Neural crest cell (in vitro differentiated cells): ENCODE data around the gene RFNG. TPM values are rescaled to one million over a fixed set of nuclear protein-coding genes. Genes with fewer than 3 reads are reported as not detected.

Source experiments
- DNase-seq: peaks from one replicate; pipeline ENCODE4 v3.0.0; 2021; ENCODE audit warnings: low read depth, mixed read lengths, low spot score
- H3K27ac Mint-ChIP-seq: one replicate; pipeline ENCODE4 v1.8.0; 2021; ENCODE audit warnings: mild to moderate bottlenecking, mixed read lengths; ENCODE audit not compliant: unreplicated experiment
- H3K27me3 Mint-ChIP-seq: 2 replicates; pipeline ENCODE4 v1.8.0; 2021; ENCODE audit warnings: low read depth, mild to moderate bottlenecking, mixed read lengths
- H3K36me3 Mint-ChIP-seq: 2 replicates; pipeline ENCODE4 v1.8.0; 2021; ENCODE audit warnings: low read depth, mild to moderate bottlenecking, mixed read lengths
- H3K4me1 Mint-ChIP-seq: 2 replicates; pipeline ENCODE4 v1.8.0; 2021; ENCODE audit warnings: mixed read lengths
- H3K4me3 Mint-ChIP-seq: one replicate; pipeline ENCODE4 v1.8.0; 2021; ENCODE audit warnings: mild to moderate bottlenecking, mixed read lengths
- H3K9me3 Mint-ChIP-seq: 2 replicates; pipeline ENCODE4 v1.8.0; 2021; ENCODE audit warnings: mixed read lengths
- total RNA-seq: library from RNA; stranded (reverse); gene quantifications from 2 replicates; pipeline ENCODE4 v1.2.1, GENCODE V29; 2021
- TF ChIP-seq, protein P1 (sequence below): fragments of 200-600 bp; sonication (generic); conservative IDR thresholded peaks from 2 replicates; pipeline ENCODE4 v1.5.0; 2021; ENCODE audit warnings: antibody characterized with exemption, mild to moderate bottlenecking

RFNG gene
- total RNA-seq, 1 donor from 2014 or later: 46.0 TPM

DNA sequence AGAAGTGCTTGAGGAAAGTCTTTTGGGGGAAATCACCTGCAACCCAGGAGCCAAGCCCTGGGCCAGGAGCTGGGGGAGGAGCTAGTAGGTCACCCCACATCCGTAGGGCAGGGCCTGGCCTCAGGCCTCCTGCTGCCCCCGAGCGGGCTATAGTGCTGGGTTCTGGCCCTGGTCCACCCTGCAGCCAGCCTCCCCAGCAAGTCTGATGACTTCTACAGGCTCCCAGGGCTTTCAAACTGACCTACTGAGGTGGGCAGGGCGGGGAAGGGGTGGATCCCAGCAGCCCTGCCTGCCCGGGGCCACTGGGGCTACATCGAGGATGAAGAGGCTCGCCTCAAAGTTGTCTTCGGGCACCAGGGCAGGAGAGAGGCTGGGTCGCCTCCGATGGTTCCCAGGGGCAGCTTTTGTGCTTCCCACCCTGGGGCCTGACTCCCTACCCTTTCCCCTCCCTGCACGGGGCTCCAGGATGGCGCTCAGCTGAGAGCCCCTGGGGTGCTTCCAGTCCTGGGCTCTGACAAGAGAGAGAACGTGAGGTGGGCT lies 33.9 kb downstream of the RFNG start:
- no peaks in the 10 kb centered on the region for H3K36me3 Mint-ChIP-seq
- TF ChIP-seq, protein P1, sequence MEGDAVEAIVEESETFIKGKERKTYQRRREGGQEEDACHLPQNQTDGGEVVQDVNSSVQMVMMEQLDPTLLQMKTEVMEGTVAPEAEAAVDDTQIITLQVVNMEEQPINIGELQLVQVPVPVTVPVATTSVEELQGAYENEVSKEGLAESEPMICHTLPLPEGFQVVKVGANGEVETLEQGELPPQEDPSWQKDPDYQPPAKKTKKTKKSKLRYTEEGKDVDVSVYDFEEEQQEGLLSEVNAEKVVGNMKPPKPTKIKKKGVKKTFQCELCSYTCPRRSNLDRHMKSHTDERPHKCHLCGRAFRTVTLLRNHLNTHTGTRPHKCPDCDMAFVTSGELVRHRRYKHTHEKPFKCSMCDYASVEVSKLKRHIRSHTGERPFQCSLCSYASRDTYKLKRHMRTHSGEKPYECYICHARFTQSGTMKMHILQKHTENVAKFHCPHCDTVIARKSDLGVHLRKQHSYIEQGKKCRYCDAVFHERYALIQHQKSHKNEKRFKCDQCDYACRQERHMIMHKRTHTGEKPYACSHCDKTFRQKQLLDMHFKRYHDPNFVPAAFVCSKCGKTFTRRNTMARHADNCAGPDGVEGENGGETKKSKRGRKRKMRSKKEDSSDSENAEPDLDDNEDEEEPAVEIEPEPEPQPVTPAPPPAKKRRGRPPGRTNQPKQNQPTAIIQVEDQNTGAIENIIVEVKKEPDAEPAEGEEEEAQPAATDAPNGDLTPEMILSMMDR: no peak
- DNase-seq: no peak
- peaks cover 3% of the 10 kb centered on the region for H3K27me3 Mint-ChIP-seq
- H3K4me3 Mint-ChIP-seq: peak overlapping the region; percentile 66
- H3K27ac Mint-ChIP-seq: no peak overlapping the region
- no peaks in the 10 kb centered on the region for H3K9me3 Mint-ChIP-seq
- H3K4me1 Mint-ChIP-seq: peaks cover 11% of the 10 kb centered on the region

DNA sequence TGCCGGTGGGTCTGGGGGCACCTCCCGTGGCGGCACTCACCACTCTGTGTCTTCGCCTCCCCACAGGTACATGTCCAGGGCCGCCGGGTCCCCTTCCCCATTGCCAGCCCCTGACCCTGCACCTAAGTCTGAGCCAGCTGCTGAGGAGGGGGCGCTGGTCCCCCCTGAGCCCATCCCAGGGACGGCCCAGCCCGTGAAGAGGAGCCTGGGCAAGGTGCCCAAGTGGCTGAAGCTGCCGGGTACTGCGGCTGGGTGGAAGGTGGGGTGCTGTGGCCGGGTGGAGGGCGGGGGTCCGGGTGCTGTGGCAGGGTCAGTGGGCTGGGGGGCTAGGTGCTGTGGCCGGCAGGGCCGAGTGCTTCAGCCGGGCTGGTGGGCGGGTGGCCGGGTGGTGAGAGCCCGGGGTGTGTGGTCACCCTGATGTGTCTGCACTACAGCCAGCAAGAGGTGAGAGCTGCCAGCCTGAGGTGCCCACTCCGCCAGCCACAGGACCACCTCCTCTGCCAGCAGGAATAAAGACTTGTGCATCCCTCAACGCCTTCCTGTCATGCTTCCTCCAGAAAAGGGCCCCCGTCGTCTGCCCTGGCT lies 34.6 kb downstream of the RFNG start:
- Mint-ChIP-seq H3K27ac (no peak overlapping the region), H3K9me3 (no peaks in the 10 kb centered on the region), H3K4me1 (peaks cover 12% of the 10 kb centered on the region), H3K4me3 (peak overlapping the region; percentile 66), H3K36me3 (no peaks in the 10 kb centered on the region), H3K27me3 (peaks cover 3% of the 10 kb centered on the region)
- TF ChIP-seq, protein P1: no peak
- no peak for DNase-seq

DNA sequence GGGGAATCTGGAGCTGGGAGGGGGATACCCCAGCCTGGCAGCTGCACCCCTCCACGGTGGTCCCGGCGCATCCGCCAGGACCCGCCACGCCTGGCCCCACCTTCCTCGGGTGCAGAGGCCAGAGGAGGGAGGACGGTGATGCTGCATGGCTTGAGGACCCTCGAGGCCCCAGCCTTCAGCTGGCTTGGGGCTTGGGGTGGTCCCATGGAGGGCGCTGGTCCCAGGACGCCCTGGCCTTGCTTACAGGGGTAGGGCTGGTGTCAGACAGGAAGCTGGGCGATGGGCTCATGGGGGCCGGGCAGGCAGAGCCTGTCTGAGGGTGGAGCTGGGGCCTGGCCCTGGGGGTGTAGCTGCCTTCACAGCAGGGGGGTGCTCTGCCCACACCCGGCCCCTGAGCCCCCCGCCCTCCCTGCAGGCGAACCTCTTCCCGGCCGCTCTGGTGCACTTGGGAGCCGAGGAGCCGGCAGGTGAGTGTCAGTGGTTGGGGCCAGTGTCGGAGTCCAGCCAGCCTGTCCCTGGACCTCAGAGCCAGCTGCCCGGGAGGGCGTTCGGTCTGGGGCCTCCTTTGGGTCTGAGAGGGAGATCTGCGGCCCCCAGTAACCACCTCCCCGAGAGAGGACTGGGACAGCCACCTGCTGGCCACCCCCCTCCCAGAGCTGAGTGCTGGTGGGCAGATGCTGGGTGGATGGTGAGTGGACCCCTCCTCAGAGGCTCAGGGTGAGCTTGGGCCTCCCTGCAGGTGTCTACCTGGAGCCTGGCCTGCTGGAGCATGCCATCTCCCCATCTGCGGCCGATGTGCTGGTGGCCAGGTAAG lies 35.3 kb downstream of the RFNG start:
- Mint-ChIP-seq H3K4me1 (peaks cover 7% of the 10 kb centered on the region), H3K9me3 (no peaks in the 10 kb centered on the region), H3K27me3 (peaks cover 3% of the 10 kb centered on the region), H3K4me3 (no peak overlapping the region), H3K36me3 (no peaks in the 10 kb centered on the region), H3K27ac (no peak overlapping the region)
- TF ChIP-seq, protein P1: no peak
- no peak for DNase-seq

DNA sequence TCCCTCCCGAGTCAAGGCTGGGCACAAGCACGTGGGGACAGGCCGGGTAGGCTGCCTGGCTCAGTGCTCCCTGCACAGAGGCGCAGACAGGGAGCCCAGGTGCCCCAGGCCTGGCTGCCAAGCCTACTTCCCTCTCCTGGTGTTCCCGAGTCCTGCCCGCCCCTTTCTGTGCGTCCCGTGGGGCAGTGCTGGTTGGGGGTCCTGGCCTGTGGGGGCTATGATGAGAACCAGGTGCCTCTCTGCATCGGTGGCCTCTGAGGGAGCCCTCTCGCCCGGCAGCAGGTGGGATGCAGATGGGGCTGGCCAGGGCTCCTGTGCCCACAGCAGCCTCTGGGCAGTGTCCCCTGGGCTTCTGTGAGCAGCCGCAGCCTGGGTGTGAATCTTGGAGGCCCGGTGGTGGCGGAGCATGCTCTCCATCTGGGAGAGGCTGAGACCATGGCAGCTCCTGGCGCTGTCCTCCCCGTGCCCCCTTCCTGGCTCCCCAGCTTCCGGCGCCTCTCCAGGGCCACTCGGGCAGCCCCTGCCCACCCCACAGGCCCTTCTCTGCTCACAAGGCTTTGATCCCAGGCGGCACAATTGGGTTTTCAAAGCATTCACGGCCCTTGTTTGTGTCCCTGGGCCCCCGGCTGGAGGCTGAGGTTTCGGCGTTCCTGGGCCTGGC lies 36.2 kb downstream of the RFNG start:
- TF ChIP-seq, protein P1: no peak
- peaks cover 3% of the 10 kb centered on the region for H3K27me3 Mint-ChIP-seq

DNA sequence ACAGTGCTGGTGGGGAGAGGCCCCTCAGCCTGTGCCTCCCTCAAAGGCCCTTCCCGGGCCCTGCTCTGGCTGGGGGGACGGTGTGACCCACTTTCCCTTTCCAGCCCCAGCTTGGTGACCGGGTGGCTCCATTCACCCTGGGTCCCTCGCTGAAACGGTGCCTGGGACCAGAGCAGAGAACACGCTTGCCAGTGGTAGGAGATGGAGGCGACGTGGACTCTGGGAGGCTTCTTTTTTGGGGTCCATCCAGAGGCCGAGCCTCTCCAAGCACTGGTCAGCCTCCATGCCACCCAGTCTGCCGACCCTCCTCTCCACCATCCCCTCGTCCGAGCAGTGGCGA lies 36.7 kb downstream of the RFNG start:
- Mint-ChIP-seq H3K9me3 (no peaks in the 10 kb centered on the region), H3K27me3 (peaks cover 3% of the 10 kb centered on the region), H3K27ac (no peak overlapping the region), H3K4me3 (no peak overlapping the region), H3K36me3 (no peaks in the 10 kb centered on the region), H3K4me1 (peaks cover 7% of the 10 kb centered on the region)
- TF ChIP-seq, protein P1: no peak
- DNase-seq: no peak

More for the DNA sequence above, 36.2 kb downstream of the RFNG start:
- H3K27ac Mint-ChIP-seq: no peak overlapping the region
- DNase-seq: no peak
- peak overlapping the region; percentile 41 for H3K4me3 Mint-ChIP-seq
- H3K9me3 Mint-ChIP-seq: no peaks in the 10 kb centered on the region
- H3K36me3 Mint-ChIP-seq: no peaks in the 10 kb centered on the region
- peaks cover 7% of the 10 kb centered on the region for H3K4me1 Mint-ChIP-seq
